ENCODE data around the gene SLFN14.
"Not testable (repeated sequence)": the region's sequence is repeated elsewhere in the genome, so short reads cannot be mapped to it uniquely, and the experiment has no call there.

The SLFN14 gene

DNA sequence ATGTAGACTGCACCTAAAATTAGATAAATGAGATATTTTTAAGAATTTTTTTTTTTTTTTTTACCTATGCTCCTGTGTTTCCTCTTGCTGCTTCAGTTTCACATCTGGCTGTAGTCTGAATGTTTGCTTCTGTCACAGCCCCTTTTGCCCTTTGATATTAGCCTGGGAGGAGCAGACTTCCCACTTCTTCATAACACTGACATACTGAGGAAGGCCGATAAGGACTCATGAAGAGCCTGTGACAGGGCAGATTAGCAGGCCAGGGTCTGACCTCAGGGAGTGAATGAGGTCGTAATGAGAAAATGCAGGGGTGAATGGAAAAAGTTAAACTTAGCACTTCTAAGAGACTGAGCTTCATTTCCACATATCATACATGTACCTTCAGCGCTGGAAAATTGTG lies at the start of gene SLFN14:
SLFN14 (minus strand) TSS at position 117 of the 400 bp plus-strand sequence. CDS start 2,757 bp downstream, outside the sequence.
- DNase-seq, result no peak

DNA sequence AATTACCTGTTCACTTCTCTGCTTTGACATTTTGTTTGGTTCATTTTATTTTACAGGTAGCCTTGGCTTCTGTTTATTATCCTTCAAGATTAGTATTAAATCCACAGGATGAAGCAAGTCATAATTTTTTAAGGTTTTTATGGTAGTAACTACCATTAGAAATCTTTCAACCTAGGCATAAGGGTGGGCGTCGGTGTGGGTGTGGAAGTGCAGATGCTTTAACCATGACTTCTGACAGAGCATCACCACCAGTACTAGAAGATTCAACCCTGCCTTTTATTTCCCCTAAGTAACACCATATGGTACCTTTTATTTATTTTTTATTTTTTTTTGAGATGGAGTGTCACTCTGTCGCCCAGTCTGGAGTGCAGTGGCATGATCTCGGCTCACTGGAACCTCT lies 49.2 kb upstream of the SLFN14 start:
- no peak for DNase-seq

DNA sequence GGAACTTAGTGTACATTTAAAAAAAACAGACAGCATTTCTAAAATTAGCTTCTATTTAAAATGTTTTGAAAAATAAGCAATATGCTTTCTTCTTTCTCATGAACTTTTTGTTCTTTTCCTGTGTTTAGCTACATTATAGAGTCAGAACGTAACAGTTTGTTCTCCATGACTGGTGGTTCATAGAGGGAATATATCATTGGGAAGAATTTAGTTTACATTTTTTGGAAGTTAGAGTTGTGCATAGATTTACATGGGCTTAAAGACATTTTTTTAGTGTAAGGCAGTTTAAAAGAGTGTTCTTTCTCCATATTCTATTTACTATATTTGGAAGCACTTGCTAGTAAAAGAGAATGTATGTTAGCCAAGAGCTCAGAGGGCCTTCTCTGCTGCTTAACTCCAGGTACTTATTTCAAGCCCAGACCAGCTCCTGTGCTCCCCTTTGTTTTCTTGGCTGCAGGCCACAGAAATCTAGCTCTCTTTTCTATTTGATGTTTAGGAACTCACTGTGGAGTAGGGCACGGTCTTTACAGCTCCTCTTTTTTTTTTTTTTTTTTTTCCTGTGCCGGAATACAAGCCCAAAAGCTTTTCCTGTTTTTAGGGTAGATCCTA lies 46.7 kb upstream of the SLFN14 start:
- DNase-seq, result no peak

DNA sequence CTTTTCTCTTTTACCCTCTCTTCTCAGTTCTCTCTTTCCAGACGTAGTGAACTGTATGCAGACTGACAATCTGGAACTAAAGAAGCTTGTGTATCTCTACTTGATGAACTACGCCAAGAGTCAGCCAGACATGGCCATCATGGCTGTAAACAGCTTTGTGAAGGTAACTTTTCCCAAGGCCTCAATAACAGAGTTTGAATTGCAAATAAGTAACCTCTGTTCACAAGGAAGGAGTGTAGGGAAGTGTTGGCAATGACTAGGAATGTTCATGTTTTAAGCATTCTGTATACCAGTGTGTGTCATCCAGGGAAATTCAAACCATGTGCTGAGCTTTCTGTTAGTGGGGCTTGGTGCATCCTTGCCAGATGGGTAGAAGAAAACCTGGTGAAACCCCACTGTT lies 45.1 kb upstream of the SLFN14 start:
- no peak for DNase-seq

DNA sequence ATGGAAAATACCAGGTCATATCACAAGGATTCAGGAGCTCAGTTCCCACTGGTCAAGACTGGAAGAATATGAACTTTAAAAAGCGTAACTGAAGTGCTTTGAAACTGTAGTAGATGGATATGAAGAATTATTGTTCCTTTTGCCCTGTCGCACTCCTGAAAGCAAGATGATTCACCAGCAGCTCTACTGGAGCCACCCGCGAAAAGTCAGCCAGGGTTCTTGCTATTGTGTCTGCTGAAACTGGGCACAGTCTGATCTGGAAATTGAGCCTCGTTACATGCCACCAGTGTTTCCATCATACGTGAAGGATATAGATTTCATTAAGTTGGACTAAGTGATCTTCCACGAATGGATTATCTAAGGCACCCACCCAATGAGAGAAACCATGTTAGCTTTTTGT lies 43.1 kb upstream of the SLFN14 start:
- no peak for DNase-seq

DNA sequence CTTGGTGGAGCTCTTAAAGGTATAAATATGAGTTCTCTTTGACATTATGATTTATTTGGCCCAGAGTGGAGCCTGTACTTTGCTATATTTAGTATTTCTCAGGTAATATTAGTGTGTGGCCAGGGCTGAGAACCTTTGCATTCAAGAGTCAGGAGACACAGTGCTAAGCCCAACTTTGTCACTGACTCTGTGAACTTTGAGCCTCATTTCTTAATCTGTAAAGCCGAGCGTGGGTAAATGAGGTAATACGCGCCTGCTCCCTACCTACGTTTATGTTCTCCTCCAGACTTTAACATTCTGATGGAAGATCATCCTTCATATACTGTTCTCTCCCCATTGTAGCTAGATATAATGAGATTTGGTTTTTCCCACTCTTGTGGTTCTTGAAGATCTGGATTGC lies 37.0 kb upstream of the SLFN14 start:
- no peak for DNase-seq

DNA sequence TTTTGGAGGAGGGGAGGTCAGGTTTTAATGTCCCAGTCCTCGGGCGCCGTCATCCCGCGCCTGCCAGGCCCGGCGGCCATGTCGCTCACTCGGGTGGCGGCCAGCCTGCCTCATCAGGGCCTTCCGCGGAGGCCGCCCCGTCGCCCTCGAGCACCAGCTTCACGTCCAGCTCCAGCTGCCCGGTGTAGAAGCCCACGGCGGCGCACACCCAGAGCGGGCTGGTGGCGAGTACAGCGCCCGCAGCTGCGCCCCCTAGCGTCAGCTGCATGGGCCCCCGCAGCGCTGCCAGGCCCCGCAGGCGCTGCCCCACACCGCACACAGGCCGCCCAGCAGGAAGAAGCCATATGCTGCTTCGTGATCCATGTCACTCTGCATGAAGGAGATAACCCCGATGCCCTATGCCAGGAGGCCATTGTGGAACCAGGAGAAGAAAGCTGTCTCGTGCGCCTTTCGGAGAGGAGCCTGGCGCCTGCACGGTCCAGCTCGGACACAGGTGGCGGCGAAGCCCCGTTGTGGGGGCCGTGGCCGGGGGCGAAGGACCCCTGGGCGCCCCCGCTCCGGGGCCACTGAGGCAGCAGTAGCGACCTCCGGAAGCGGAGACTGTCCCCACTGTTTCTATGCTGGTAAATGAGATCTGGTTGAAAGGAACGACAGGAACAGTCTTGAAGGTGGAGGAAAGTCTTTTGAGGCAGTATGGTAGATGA lies 36.1 kb upstream of the SLFN14 start:
- DNase-seq, result no peak

DNA sequence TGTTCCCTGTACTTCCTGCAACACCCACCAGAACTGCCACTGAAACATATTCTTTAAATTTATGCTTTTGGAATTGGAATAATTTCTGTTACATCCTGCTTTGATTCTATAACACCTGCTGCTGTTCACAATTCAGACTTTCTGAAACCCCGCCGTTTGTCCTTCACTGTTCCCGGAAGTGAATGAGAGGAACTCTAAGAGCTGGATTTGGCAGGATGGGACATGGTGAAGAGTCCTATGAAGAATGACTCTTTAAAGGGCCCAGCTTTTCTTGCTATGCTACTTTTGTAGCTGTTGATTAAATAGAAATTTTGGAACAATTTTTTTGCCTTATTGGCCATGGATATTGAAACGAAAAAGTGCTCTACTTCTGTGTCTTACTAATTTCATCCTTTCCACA lies 35.5 kb upstream of the SLFN14 start:
- DNase-seq, result no peak

DNA sequence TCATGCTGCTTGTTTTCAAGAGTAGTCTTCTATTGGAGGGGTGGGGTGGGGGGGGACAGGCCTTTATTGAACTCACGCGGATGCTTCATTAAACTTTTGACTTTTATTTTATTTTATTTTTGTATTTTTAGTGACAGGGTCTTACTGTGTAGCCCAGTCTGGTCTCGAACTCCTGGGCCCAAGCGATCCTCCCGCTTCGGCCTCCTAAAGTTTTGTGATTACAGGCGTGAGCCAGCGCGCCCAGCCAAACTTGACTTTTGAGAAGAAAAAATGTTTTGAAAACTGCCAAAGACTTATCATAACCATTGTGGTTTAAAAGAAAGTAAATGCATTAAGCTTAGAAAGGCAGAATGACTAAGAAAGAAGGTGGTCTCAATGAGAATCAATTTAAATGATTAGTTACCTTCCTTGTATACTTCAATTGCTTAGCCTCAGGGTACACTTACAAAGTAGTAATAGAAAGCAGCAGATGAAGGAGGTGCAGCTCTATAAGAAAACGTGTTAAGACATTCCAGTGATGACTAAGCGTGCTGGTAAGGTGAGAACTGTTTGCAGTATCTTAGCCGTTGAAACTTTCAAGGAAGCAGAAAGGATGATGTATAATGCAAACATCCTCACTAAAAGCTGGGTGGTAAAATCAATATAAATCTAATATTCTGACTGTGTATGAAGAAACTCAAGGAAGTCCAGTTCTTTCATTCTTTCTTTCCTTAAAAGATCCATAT lies 27.7 kb upstream of the SLFN14 start:
- DNase-seq, result peak; percentile 19

DNA sequence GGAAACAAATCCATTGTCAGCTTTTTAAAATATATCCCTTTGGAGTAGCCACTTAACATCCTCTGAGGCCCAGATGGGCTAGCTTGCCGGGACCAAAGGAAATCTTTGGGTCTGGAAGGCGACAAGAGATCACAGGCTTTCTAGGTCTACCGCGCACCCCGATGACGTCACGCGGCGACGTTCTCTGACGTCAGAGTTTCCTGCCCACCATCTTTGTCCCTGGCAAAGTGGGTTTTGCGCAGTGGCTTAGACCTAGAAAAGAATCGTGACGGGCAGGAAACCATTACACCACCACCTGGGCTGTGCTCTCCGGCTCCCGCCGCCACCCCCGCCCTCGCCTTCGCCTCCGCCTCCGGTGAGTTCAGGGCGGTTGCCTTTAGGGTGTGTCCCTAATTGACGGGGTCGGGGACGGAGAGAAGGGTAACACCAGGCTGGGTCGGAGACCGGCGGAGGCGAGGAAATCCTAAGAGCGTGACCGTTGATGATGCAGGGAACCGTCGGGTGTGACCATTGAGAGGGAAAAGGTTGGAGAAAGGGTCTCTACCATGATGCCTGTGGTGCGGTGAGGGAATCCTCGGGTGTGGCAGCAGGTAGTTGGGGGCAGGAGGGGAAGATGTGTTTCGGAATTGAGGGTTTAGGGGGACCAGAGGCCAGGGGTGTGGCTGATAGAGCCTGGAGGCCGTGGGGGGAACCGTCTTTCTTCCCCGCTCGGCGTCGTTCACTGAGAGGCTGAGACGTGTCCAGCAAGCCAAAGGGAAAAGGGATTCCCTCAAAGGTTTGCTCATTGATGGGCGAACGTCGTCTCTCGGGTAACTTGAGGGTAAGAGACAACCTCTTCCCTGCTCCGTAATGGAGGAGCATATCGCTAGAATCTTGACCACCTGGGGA lies 26.7 kb upstream of the SLFN14 start, which contains the start of gene AP2B1:
AP2B1 (plus strand) TSS at position 249 of the 888 bp plus-strand sequence. CDS start 6,709 bp downstream, outside the sequence.
- peak; percentile 99 for DNase-seq

DNA sequence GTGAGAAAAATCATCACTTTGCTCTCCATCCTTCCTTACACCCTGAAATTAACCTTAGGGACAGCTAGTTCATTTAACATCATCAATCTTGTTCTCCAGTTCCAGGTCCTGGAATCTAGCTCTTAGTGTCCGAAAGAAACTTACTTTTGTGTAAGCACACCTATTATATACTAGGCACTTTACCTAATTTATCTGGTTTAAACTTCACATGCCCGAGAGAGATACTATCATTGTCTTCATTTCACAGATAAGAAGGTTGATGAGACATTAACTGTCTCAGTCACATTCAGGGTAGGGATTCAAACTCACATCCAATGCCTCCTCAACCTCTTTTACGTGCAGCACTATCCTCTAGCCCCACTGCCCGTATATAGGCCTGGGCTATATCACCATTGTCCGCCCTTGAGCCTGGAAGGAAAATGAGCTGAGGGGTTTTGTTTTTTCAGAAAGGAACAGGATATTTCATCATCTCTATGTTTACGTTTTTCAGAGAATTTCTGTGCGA lies 26.0 kb upstream of the SLFN14 start:
- DNase-seq, result no peak

DNA sequence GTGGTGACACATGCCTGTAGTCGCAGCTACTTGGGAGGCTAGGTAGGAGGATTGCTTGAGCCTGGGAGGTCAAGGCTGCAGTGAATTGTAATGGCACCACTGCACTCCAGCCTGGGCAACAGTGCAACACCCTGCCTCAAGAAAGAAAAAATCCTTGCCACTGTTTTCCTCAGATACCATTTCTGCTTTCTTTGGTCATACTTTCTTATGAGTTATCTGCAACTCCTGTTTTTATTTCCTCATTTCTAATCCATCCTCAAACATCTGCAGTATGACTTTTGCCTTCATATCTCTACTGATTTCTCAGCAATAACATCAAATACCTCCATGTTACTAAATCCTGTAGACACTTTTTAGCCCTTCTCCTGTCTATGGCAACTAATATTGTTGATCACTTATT lies 23.4 kb upstream of the SLFN14 start:
- DNase-seq, result no peak

DNA sequence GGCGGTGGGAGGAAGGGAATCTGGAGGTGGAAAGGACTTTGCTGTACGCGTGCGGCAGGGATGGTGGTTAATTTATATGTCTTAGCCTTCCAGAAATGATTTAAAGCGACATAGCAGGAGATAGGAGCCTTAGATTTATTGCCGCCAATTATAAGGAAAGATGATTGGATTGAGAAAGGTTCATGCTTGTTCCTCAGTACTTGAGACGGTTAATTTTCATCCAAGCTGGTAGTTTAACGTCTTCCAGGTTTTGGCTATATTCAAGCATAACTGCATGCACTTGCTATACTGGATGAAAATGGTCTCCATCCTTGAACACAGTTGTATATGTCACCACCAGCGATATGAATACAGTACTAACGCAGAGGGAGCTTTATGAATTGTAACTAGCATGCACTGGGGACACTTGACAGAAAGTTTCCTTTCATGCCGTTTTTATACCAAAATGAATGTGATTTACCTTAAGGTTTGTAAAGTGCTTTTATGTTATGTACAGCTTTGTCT lies 18.4 kb upstream of the SLFN14 start:
- DNase-seq, result peak; percentile 7

DNA sequence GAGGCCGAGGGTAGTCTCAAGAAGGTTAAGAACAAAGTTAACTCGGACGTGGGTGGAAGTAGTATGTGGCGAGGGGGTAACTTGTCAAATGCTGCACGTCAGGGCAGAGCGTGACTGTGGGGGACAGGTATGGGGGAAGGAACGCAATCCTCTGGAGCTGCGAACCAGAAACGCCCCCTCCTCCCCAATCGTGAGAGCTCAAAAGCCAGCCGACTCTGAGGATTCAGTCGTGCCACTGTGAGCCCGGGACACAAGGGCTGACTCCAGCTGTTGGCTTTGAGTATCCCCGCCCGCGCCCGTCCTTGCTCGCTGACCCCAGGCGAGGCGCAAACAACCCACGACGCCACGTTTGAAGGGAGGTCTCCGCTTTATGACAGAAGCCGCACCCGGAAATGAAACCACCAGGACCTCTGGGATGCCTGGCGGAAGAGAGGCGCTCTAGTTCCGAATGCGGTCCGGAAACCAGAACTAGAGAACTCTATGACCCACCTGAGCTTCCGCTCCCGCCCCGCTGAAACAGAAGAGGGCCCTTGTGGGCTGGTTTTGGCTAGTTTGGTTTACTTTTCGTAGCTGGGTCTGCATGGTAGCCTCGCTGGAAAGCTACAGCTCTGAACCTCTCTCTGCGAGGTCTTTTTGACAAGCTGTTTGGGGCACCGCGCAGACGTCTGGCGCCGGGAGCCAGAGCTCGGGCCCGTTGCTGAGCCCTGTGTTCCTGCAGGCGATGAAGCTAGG lies 17.7 kb upstream of the SLFN14 start, which contains the start of gene PEX12:
PEX12 (minus strand) TSS at position 375 of the 732 bp plus-strand sequence. CDS start 550 bp downstream, outside the sequence.
- DNase-seq, result peak; percentile 93

DNA sequence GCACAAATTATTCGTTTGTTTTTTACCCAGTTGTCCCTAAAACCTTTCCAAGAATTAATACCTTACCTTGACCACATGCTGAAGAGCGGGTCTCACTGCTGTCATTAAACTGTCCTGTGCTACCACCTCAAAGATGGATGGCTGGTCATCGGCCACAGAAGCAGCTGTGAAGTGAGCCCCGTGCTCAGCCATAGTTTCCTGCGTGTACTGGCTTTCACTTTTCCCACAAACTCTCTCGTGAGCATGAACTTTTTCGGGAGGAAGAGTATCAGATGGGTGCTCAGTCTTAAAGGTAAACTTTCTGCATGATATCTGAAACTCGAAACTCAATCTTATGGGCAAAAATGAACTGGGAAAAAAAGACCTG lies 17.2 kb upstream of the SLFN14 start:
- DNase-seq, result peak; percentile 26

DNA sequence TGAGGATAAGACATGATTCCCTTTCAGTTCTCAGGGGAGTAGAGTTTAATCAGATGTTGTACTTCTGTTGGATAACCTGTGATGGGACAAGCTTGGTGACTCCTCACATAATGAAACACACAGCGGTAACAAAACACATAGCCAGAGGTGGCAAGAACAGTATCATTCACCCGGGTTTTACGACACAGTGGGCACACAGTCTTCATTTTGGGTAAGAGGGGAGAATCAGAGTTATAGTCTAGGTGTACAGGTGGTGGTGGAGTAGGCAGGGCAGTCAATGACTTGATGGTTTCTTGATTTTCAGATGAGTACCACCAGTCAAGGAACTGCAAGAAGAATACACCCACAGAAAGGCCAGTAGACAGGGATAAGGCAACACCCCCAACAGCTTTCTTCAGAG lies 15.1 kb upstream of the SLFN14 start:
- DNase-seq, result no peak

DNA sequence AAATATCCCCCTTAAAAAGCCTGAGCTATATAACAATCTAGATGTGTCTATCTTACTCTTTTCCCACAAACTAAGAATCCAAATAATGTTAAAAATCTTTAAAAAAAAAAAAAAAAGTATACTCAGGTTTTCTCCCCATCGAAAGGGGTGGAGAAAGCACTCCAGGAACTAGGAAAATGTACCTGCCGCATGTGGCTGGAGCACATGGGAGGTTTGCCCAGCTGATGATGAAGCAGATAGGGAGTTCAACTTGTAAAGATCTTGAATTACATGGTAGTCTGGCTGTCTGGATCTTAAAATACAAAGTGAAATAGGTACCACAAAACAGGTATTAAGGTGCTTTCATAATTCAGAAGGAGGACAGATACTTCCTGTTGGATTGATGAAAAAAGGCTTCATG lies 8.8 kb upstream of the SLFN14 start:
- DNase-seq, result no peak

DNA sequence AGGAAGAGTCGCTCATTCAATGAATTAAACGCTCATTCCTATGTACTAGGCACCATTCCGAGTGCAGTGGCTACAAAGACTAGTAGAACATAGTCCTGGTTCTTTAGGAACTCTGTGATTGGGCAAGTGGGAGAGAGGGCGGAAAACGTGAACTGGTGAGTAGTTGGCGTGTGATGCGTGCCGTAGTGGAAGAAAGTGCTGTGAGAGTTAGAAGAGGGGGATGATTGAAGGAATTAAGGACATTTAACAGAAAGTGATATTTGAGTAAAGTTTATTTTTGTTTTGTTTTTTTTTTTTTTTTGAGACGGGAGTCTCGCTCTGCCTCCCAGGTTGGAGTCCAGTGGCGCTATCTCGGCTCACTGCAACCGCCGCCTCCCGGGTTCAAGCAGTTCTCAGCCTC lies 7.9 kb upstream of the SLFN14 start:
- DNase-seq, result peak; percentile 42

DNA sequence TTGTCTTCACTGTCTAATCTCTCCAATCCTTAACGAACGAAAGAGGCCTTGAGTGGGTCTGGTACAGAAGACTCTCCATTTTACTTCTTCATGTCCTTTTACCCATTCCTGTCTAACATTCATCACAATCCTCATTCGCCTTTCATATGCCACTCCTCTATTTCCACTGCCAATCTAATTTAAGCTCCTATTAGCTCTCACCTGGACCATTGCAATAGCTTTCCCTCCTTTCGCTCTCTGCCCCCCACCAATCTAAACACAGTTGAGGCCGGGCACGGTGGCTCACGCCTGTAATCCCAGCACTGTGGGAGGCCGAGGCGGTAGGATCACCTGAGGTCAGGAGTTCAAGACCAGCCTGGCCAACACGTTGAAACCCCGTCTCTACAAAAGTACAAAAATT lies 6.3 kb upstream of the SLFN14 start:
- no peak for DNase-seq

DNA sequence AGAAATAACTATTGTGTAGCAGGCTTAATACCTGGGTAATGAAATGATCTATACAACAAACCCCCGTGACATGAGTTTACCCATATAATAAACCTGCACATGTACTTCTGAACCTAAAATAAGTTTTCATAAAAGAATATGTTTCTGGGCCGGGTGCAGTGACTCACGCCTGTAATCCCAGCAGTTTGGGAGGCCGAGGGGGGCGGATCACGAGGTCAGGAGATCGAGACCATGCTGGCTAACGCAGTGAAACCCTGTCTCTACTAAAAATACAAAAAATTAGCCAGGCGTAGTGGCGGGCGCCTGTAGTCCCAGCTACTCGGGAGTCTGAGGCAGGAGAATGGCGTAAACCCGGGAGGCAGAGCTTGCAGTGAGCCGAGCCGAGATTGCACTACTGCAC lies 2.6 kb upstream of the SLFN14 start:
- not testable (repeated sequence) for DNase-seq

DNA sequence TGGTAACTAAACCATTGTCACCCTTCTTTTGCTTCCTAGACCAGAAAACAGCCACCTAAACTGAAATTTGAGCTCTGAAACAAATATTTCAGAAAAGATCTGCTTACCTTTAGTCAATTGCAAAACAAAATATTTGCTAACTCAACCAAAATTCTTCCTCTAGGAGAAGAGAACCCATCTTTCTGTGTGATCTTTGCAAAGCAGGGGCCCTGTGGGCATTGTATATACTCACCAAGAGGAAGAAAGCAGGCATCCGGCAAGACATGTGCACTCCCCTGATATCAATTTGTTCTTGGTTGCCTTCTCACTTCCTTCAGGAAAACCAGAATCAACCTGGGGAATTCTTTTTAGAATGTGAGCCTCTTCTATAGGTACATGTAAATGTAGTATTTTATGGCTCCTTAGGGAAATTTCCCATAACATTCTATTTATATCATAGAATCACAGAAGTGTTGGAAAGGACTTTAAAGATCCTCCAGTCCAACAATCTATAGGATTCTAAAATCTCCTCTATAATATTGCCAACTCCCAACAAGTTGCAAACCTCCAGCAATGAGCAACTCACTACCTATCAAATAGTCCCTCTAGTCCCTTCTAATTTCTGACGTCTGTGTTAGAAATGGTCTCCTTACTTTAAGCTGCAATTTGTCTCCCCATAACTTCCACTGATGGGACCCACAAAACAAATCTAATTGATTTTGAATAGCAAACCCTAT lies 966 bp downstream of the SLFN14 start:
- no peak for DNase-seq

All from CD4-positive, alpha-beta T cell treated with Interleukin-21 for 1 hour (primary cell).